ENCODE results near the gene PHF5A. TPM values are rescaled to one million over a fixed set of nuclear protein-coding genes. Genes with fewer than 3 reads are reported as not detected.

Gene PHF5A
- total and polyA plus RNA-seq, 2 of the 8 experiments (the other 6 are each of a cell fraction or from before 2014, with no cell fraction given), result 119 to 135 TPM

DNA sequence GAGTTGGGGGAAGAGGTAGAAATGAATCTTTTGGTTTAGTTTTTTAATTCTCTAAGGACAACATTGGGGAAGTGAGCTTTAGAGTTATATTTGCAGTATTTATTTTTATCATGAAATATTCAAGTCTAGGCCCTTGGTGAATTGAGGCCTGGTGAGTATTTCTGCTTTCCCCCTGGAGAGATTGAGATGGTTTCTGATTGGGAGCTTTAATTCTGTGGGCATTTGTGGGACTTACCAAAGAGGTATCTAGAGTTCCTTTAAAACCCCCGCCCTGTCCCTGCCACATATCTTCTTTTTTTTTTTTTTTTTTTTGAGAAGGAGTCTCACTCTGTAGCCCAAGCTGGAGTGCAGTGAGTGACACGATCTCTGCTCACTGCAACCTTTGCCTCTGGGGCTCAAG, 10.0 kb upstream of the PHF5A start:
- no peak overlapping the region for H4K5ac ChIP-seq (ENCODE audit: insufficient read length, low read depth, low read length)
- no peaks in the 10 kb centered on the region for H3K27me3 ChIP-seq (replicated peaks in 1 of 4; ENCODE audit: control insufficient read depth in 3 of 4, extremely low read depth in 1 of 4, insufficient read depth in 3 of 4, low read length in 3 of 4)
- no peaks in the 10 kb centered on the region for H3K23me2 ChIP-seq (ENCODE audit: low read depth, low read length)
- H3K9ac ChIP-seq (replicated peaks in 1 of 4; ENCODE audit: extremely low read depth in 1 of 4, low read depth in 3 of 4, low read length in 3 of 4), result no peak overlapping the region
- ChIA-PET CTCF (ENCODE audit: partially characterized antibody) (interaction anchor here (0.6 to 7.8 kb wide), 9 partner anchors 10 to 75 kb away, joined by 3 to 79 read pairs (median 4); partner anchors contain the start of genes ACO2 and PHF5A), POLR2A (ENCODE audit: partially characterized antibody) (interaction anchor here (1.0 to 30.6 kb wide), 6 partner anchors 9 to 97 kb away, joined by 3 to 887 read pairs (median 6); partner anchors contain the start of genes ACO2, PHF5A, TEF and TOB2)
- no peak overlapping the region for H3K23ac ChIP-seq (ENCODE audit: insufficient read length)
- peaks cover 0 to 74% of the 10 kb centered on the region in 2 experiments; a peak in 3 of 4 replicates for H3K79me2 ChIP-seq (ENCODE audit: control insufficient read depth in 1 of 2, insufficient read depth in 2 of 2, low read length in 2 of 2)
- no peak overlapping the region for H4K8ac ChIP-seq (ENCODE audit: extremely low read depth, insufficient read depth, low read length)
- H2BK12ac ChIP-seq (ENCODE audit: low read depth, low read length), result no peak overlapping the region
- H3K79me1 ChIP-seq (ENCODE audit: low read depth, low read length), result peaks cover 30% of the 10 kb centered on the region
- no peak overlapping the region for H3K56ac ChIP-seq (replicated peaks; ENCODE audit: insufficient read length, low read depth, low read length)
- FAIRE-seq (no peak), DNase-seq (ENCODE audit: low read depth in 1 of 2, low spot score in 2 of 2) (no peak)
- H2BK15ac ChIP-seq (ENCODE audit: low read length), result no peak overlapping the region
- peaks cover 4 to 28% of the 10 kb centered on the region in 2 experiments for H4K20me1 ChIP-seq (replicated peaks in 1 of 2; ENCODE audit: control insufficient read depth in 1 of 2, insufficient read depth in 2 of 2, low read length in 2 of 2)
- no peak overlapping the region for H3K27ac ChIP-seq (ENCODE audit: low read depth, low read length)
- H3K9me3 ChIP-seq (ENCODE audit: insufficient read depth in 2 of 2, low read depth in 1 of 2, low read length in 1 of 2), result no peaks in the 10 kb centered on the region
- no peak overlapping the region for H3K4me3 ChIP-seq (ENCODE audit: extremely low read depth in 1 of 4, insufficient read depth in 2 of 4, low read depth in 3 of 4, low read length in 4 of 4)
- no peak overlapping the region for H3K4ac ChIP-seq (replicated peaks; ENCODE audit: insufficient read length, low read depth, low read length)
- H2BK120ac ChIP-seq (replicated peaks; ENCODE audit: low read depth, low read length), result no peak overlapping the region
- H3K36me3 ChIP-seq (ENCODE audit: control insufficient read depth in 2 of 4, insufficient read depth in 4 of 4, low read length in 3 of 4), result no peaks in the 10 kb centered on the region
- H3K4me1 ChIP-seq (replicated peaks in 1 of 4; ENCODE audit: control insufficient read depth in 3 of 4, insufficient read depth in 4 of 4, low read length in 3 of 4), result peaks cover 24 to 37% (median 26%) of the 10 kb centered on the region in 4 experiments
- no CpG with 5 or more reads among the region's 2 CpGs for WGBS, 2 experiments (ENCODE audit: extremely low coverage in 1 of 2, insufficient coverage in 1 of 2, insufficient read length in 1 of 2, insufficient replicate concordance in 2 of 2, low coverage in 1 of 2, low lambda C conversion rate in 2 of 2, missing lambda C conversion rate in 1 of 2)
- H4K91ac ChIP-seq (replicated peaks; ENCODE audit: insufficient read length, low read length), result no peak overlapping the region
- H2AK5ac ChIP-seq (ENCODE audit: low read depth, low read length), result no peak overlapping the region
- H3K18ac ChIP-seq (ENCODE audit: extremely low read depth, low read length), result no peak overlapping the region
- no peak overlapping the region for H3K4me2 ChIP-seq (ENCODE audit: insufficient read depth in 1 of 2, low read depth in 2 of 2, low read length in 2 of 2)
- H2AFZ ChIP-seq (ENCODE audit: low read length), result no peak overlapping the region
- H2BK20ac ChIP-seq (ENCODE audit: low read length), result no peak overlapping the region
- H3K14ac ChIP-seq (ENCODE audit: insufficient read length), result no peak overlapping the region
- no peak overlapping the region for H2BK5ac ChIP-seq (ENCODE audit: low read depth, low read length)
- TF ChIP-seq BRCA1 (IDR thresholded peaks at IDR 0.05; ENCODE audit: low read depth, low read length) (no peak), POLR2AphosphoS5 (IDR thresholded peaks at IDR 0.05; ENCODE audit: low read depth, low read length) (no peak), TAF1 (IDR thresholded peaks at IDR 0.05; ENCODE audit: low read depth, low read length) (no peak), BCL11A (IDR thresholded peaks at IDR 0.05; ENCODE audit: low read depth in 2 of 2, low read length in 2 of 2) (no peak), RNF2 (IDR thresholded peaks at IDR 0.05; ENCODE audit: borderline replicate concordance, low read depth, low read length, missing control alignments, poor library complexity, severe bottlenecking) (no peak), TCF12 (IDR thresholded peaks at IDR 0.05; ENCODE audit: low read depth, low read length) (no peak), GABPA (IDR thresholded peaks at IDR 0.05; ENCODE audit: borderline replicate concordance, insufficient read depth, low read length) (no peak), SP4 (IDR thresholded peaks at IDR 0.05; ENCODE audit: low read length) (no peak), SIN3A (conservative IDR thresholded peaks at IDR 0.05 in 1 of 2, IDR thresholded peaks at IDR 0.05 in 1 of 2; ENCODE audit: low read depth in 1 of 2, low read length in 2 of 2) (no peak), RAD21 (IDR thresholded peaks at IDR 0.05 in 1 of 2, conservative IDR thresholded peaks at IDR 0.05 in 1 of 2; ENCODE audit: low read depth in 2 of 2, low read length in 2 of 2) (no peak), SRF (IDR thresholded peaks at IDR 0.05; ENCODE audit: low read depth, low read length) (no peak), NANOG (IDR thresholded peaks at IDR 0.05; ENCODE audit: insufficient read depth, low read depth, low read length, poor library complexity, severe bottlenecking) (no peak)
- TF ChIP-seq, protein P1, sequence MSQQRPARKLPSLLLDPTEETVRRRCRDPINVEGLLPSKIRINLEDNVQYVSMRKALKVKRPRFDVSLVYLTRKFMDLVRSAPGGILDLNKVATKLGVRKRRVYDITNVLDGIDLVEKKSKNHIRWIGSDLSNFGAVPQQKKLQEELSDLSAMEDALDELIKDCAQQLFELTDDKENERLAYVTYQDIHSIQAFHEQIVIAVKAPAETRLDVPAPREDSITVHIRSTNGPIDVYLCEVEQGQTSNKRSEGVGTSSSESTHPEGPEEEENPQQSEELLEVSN (IDR thresholded peaks at IDR 0.05), result no peak

Data from H1 (cell line).